HG02870 (cell line): ENCODE measurements around the gene CYTH1.

ENCODE experiments used
- ATAC-seq: cut with Tn5 transposase; IDR thresholded peaks from one replicate; pipeline ENCODE4 v1.9.1; 2021; ENCODE audit warnings: mild to moderate bottlenecking, moderate library complexity; ENCODE audit not compliant: unreplicated experiment

The CYTH1 gene

DNA sequence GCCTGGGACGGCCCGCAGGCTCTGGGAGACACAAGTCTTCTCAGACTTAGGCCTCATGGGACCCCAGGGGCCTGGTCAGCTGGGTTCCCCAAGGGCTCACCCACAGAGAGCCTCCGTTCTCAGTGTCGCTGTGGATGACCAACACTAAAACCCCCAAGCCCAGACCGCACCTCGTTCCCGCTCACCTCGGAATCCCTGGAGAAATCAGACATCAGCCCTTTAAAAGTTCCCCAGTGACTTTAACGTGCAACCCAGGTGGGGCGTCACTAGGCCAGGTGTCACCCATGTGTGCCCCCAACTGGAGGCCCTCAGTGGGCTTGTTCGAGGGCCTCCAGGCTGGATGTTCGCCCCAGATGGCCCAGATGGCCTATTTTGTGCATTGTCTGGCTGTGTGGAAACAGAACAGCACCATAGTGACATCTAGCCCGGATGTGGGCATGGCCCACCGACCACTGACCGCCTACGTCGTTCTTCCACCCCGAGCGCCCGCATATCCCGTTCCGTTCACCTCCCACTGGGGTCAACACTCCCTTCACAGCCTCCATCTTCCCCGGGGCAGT is 152.6 kb downstream of the CYTH1 start:
- ATAC-seq: no peak

DNA sequence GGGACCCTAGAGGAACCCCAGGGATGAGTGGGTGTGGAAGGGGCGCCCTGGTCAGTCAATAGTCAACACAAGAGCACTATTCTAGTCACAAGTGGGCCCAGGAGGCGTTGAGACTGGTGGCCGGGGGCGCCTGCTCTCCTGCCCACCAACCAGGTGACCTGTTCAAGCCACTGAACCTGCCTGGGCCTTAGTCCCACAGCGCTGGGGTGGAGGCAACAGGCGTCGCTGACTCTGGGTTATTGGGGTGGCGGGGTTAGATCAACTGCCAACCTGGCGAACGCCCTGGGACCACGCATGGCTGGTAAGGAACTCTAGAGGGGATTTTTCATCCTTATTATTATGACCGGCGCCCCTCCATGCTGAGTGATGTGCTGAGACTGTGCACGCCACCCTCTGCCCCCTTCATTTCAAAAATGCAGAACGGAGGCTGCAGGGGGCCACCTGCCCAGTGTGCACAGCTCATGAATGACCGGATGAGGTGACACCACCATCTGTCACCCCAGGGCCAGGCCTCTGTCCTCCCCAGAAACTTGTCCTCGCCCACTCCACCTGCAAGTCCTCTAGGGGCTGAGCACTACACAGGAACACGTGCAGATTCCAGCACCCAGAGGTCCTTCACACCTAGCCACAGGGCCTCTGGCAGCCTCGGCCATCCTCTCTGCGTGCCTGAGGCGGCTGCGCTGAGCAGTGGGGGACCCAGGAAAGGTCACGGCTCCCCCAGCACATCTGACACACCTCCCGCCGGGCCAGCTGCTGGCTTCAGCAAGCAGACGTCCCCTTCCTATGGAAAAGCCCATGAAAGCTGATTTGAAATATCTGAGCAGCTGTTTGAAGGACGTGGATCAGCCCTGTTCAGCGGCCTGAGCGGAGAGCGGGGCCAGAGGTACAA is 153.3 kb downstream of the CYTH1 start:
- ATAC-seq: no peak

DNA sequence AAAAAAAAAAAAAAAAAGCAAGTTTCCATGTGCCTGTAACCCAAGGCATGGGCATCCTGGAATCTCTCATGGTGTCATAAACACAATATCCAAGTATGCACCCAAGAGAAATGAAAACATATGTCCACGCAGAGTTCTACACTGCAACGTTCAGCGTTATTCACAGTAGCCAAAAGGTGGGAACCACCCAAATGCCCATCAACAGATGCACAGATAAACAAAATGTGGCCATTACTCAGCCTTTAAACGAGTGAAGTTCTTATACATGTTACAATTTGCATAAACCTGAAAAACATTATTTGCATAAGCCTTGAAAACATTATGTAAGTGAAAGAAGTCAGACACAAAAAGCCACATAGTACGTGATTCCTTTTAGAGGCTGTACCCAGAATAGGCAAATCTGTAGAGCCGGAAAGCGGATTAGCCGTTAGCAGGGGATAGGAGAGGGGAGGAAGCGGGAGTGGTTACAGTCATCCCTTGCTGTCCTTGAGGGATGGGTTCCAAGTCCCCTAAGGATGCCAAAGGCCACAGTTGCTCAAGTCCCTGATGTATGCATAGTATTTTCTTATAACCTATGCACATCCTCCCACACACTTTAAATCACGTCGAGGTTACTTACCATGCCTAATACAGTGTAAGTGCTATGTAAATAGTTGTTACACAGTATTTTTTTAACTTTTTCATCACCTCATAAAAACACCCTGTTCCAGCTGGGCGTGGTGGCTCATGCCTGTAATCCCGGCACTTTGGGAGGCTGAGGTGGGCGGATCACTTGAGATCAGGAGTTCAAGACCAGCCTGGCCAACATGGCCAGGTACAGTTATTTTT is 157.5 kb downstream of the CYTH1 start:
- ATAC-seq: no peak
